ENCODE results near the gene IL1RL2.

Gene IL1RL2

DNA sequence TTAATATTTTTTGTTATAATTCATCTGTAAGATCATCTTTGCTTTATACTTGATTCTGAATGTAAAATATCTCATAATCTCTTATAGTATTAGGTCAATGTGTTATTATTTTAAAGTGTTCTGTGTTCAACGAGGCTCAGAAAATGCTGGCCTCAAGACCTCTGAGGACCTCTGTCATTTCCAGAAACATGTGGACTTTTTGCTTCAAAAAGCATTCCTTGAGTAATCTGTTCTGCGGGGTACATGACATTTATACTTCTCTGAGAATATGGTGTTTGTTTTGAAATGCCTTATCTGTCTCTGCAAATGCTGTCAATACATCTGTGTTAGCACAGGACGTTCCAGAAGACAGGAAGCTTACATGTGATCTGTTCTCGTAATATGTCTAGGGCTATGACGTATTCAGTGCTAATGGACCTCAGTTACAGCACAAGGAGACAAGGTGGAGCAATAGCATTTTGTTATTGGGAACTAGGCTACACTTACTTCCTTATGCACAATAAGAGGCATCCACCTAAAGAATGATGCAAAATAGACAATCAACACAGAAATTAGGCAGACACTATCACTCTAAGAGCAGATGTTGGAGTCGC, 86.9 kb downstream of the IL1RL2 start:
- H3K4me1 ChIP-seq, result peaks cover 0 to 12% (median 0%) of the 10 kb centered on the region in 10 experiments; a peak in 7 of 20 replicates
- TF ChIP-seq Cebpa-rat (IDR thresholded peaks at IDR 0.05), result no peak
- no peaks in the 10 kb centered on the region for H4K20me1 ChIP-seq
- H3K36me3 ChIP-seq, result no peaks in the 10 kb centered on the region
- peaks cover 14 to 28% (median 20%) of the 10 kb centered on the region in 11 experiments for H3K9me3 ChIP-seq (replicated peaks in 1 of 11)
- no peak overlapping the region for H3K9ac ChIP-seq
- no peak overlapping the region for H3K4me2 ChIP-seq
- H3K27me3 ChIP-seq, result no peaks in the 10 kb centered on the region
- H3K4me3 ChIP-seq, result no peak overlapping the region
- H3K27ac ChIP-seq, result no peak overlapping the region

DNA sequence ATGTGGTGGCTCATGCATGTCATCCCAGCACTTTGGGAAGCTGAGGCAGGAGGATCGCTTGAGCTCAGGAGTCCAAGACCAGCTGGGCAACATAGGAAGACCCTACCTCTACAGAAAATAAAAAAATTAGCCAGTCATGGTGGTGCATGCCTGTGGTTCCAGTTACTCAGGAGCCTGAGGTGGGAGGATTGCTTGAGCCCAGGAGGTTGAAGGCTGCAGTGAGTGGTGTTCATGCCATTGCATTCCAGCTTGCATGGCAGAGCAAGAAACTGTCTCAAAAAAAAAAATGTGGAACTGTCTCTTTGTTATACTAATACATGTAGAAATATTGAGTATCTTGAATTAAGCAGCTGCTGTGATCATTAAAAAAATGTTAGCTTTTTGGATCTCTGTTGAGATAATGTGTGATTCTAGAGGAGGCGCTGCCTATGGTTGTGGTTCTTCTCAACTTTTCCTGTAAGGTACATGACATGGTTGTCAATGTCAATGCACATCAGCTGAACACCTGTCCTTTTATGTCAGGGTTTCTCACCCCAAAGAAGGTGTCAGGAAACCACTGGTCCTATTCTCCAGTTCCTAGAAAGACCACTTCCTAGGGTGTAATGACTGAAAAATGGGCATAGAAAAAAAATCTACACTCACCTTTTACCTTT, 89.9 kb downstream of the IL1RL2 start:
- H3K9ac ChIP-seq, result no peak overlapping the region
- H3K27ac ChIP-seq, result no peak overlapping the region
- H4K20me1 ChIP-seq, result no peaks in the 10 kb centered on the region
- peaks cover 14 to 28% (median 20%) of the 10 kb centered on the region in 11 experiments for H3K9me3 ChIP-seq (replicated peaks in 1 of 11)
- H3K36me3 ChIP-seq, result no peaks in the 10 kb centered on the region
- H3K4me2 ChIP-seq, result no peak overlapping the region
- H3K4me1 ChIP-seq, result 0 out of 20 replicates have a peak, but pooled peaks cover 0 to 1% (median 0%) of the 10 kb centered on the region in 10 experiments
- no peak for TF ChIP-seq Cebpa-rat (IDR thresholded peaks at IDR 0.05)
- peaks cover 0 to 7% (median 0%) of the 10 kb centered on the region in 11 experiments; a peak in 1 of 22 replicates for H3K27me3 ChIP-seq
- no peak overlapping the region for H3K4me3 ChIP-seq

DNA sequence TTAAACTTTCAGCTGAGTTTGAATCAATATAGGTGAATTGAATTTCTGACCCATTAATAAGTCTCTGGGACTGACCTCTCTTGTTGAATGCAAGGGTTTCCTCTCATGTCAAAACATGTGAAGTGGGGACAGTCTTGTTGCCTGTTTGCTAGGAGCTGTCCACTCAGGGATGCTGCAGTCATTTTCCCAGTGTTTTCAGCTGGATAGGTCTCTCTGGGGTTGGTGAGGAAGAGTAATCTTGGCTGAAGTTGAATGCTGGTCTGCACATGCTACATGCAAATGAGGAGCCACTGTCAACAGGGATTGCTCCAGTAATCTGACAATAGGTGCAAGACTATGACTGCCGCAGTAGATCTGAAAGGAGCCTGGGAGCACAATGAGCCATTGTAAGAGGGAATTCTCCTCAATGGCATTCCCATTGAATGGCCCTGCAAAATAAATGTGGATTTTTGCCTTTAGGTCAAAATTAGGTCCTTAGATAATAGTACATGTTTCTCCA, 90.4 kb downstream of the IL1RL2 start:
- no peak overlapping the region for H3K4me3 ChIP-seq
- H3K9ac ChIP-seq, result no peak overlapping the region
- peaks cover 0 to 9% (median 0%) of the 10 kb centered on the region in 11 experiments; a peak in 1 of 22 replicates for H3K27me3 ChIP-seq
- H3K4me2 ChIP-seq, result no peak overlapping the region
- H3K36me3 ChIP-seq, result no peaks in the 10 kb centered on the region
- H4K20me1 ChIP-seq, result no peaks in the 10 kb centered on the region
- peaks cover 14 to 28% (median 20%) of the 10 kb centered on the region in 11 experiments for H3K9me3 ChIP-seq (replicated peaks in 1 of 11)
- no peak overlapping the region for H3K27ac ChIP-seq
- peaks cover 0 to 7% (median 0%) of the 10 kb centered on the region in 10 experiments; a peak in 8 of 20 replicates for H3K4me1 ChIP-seq
- TF ChIP-seq Cebpa-rat (IDR thresholded peaks at IDR 0.05), result no peak

DNA sequence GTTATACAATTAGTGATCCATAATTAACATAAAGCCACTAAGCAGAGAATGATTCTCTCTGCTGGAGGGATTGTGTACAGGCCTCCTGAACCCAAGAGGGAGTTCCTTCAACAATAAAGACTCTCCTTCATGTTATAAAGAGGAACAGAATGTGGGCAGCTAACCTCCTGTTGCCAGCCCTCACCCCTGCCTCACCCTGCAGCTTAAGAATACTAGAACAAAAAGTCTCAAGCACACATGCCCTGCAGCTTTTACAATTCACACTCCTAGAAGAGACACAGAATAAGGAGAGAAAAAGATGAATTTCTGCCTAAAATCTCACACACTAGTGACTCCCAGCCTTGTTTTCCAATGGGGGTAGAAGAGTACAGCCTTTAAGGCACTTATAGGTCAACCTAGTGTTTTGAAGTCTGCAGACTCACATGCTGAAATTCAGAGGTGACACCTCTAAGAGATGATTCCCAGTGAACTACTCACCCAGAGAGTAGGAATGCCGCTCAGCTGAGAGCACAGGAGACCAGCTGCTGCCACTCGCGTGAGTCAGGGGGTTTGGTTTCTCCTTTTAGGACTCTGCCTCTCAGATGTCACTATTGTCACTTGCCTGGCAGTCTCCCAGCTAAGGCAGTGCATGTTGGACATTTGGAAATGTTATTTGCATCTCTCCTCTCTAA, 92.0 kb downstream of the IL1RL2 start:
- peaks cover 0 to 9% (median 0%) of the 10 kb centered on the region in 11 experiments; a peak in 1 of 22 replicates for H3K27me3 ChIP-seq

DNA sequence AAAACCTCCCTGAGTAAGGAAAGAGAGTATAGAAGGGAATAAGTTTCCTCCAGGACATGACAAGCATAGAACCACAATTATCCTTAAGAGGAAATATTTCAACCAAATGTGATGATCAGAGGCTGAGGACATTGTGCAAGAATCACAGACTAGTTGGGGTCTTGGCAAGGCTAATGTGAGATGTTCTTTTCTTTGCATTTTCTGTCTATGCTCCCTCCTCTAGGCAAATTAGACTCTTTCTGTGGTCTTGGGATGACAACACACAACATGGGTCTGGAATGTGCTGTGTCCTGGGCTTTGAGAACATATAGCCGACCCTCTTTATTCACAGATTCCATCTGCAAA, 92.5 kb downstream of the IL1RL2 start:
- Histone ChIP-seq H3K9ac (no peak overlapping the region), H4K20me1 (peaks cover 0 to 3% (median 0%) of the 10 kb centered on the region in 11 experiments; a peak in 1 of 22 replicates), H3K27me3 (peaks cover 0 to 9% (median 0%) of the 10 kb centered on the region in 11 experiments; a peak in 1 of 22 replicates), H3K4me2 (no peak overlapping the region), H3K4me1 (peaks cover 0 to 28% (median 7%) of the 10 kb centered on the region in 10 experiments; a peak in 10 of 20 replicates), H3K9me3 (replicated peaks in 1 of 11) (peaks cover 13 to 22% (median 19%) of the 10 kb centered on the region in 11 experiments), H3K27ac (no peak overlapping the region), H3K4me3 (no peak overlapping the region), H3K36me3 (no peaks in the 10 kb centered on the region)
- no peak for TF ChIP-seq Cebpa-rat (IDR thresholded peaks at IDR 0.05)

More for the DNA sequence above, 92.0 kb downstream of the IL1RL2 start:
- Histone ChIP-seq H3K36me3 (no peaks in the 10 kb centered on the region), H3K27ac (no peak overlapping the region), H3K9ac (no peak overlapping the region), H3K4me3 (no peak overlapping the region), H3K4me2 (peak overlapping the region in 1 of 11 experiments; percentile 25; a peak in 1 of 22 replicates), H3K4me1 (peaks cover 0 to 23% (median 7%) of the 10 kb centered on the region in 10 experiments; a peak in 10 of 20 replicates), H4K20me1 (peaks cover 0 to 3% (median 0%) of the 10 kb centered on the region in 11 experiments; a peak in 1 of 22 replicates), H3K9me3 (replicated peaks in 1 of 11) (peaks cover 14 to 27% (median 20%) of the 10 kb centered on the region in 11 experiments)
- no peak for TF ChIP-seq Cebpa-rat (IDR thresholded peaks at IDR 0.05)

DNA sequence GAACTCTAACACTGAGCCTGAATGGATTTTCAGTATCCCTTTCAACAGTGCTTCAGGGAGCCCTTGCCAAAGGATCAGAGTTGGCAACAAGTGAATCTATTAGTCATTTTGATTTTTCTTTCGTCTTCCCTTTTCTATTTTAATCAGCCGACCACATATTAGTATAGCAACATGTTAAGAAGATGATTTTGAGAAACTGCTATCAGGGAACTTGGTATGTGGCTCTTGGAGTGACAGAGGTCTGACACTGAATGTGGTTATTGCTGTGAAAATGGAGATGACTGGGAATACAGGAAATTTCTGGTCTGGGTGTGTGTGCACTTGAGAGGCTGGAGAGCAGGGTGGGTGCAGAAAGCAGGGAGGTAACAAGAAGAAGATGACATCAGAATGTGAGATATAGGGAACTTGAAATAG, 95.9 kb downstream of the IL1RL2 start:
- H3K4me1 ChIP-seq, result peaks cover 0 to 30% (median 7%) of the 10 kb centered on the region in 10 experiments; a peak in 10 of 20 replicates
- no peaks in the 10 kb centered on the region for H3K36me3 ChIP-seq
- no peak overlapping the region for H3K4me3 ChIP-seq
- TF ChIP-seq Cebpa-rat (IDR thresholded peaks at IDR 0.05), result no peak
- H3K27ac ChIP-seq, result peak overlapping the region in 3 of 11 experiments; percentile 23 to 57 (median 47); a peak in 5 of 22 replicates
- no peaks in the 10 kb centered on the region for H3K9me3 ChIP-seq (replicated peaks in 1 of 11)
- H3K4me2 ChIP-seq, result peak overlapping the region in 5 of 11 experiments; percentile 27 to 79 (median 76); a peak in 8 of 22 replicates
- peaks cover 0 to 3% (median 0%) of the 10 kb centered on the region in 11 experiments; a peak in 1 of 22 replicates for H4K20me1 ChIP-seq
- peaks cover 0 to 16% (median 0%) of the 10 kb centered on the region in 11 experiments; a peak in 1 of 22 replicates for H3K27me3 ChIP-seq
- no peak overlapping the region for H3K9ac ChIP-seq

DNA sequence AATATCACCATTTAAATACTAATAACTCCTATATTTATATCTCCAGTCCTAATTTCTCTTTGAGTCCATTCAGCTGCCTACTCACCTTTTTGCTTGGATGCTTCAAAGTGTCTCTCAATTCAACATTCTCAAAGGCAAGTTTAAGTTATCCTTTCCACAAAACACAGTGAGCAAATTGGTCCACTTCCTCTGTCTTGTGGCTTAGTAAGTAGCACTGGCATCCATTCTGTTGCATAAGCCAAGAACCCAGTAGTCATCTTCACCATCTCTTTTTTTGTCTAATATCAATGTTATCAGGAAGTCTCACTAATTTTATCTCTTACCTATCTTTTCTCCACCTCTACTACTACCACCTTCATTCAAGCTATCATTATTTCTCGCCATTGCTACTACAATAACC, 97.2 kb downstream of the IL1RL2 start:
- TF ChIP-seq Cebpa-rat (IDR thresholded peaks at IDR 0.05), result no peak
- no peaks in the 10 kb centered on the region for H3K36me3 ChIP-seq
- peak overlapping the region in 4 of 11 experiments; percentile 59 to 79 (median 77); a peak in 8 of 22 replicates for H3K4me2 ChIP-seq
- H3K9ac ChIP-seq, result no peak overlapping the region
- peaks cover 0 to 3% (median 0%) of the 10 kb centered on the region in 11 experiments; a peak in 1 of 22 replicates for H4K20me1 ChIP-seq
- no peak overlapping the region for H3K4me3 ChIP-seq
- peaks cover 0 to 16% (median 0%) of the 10 kb centered on the region in 11 experiments; a peak in 1 of 22 replicates for H3K27me3 ChIP-seq
- H3K4me1 ChIP-seq, result peaks cover 0 to 30% (median 7%) of the 10 kb centered on the region in 10 experiments; a peak in 10 of 20 replicates
- H3K9me3 ChIP-seq (replicated peaks in 1 of 11), result no peaks in the 10 kb centered on the region
- no peak overlapping the region for H3K27ac ChIP-seq

DNA sequence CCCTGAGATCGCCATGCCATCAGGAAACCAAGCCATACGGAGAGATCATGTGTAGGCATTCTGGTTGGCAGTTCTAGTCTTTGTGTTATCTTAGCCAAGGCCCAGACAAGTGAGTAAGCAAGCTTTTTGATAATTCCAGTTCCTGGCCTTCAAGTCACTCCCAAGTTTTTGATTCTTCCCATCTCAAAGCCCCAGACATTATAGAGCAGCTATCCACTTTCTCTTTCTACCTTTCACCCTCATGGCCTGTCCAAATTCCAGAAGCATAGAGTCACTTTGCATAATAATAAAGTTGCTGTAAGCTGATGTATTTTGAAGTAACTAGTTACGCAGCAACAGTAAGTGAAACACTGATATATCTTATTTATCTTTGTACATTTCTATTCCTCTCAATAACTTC, 97.8 kb downstream of the IL1RL2 start:
- H3K27me3 ChIP-seq, result peaks cover 0 to 16% (median 0%) of the 10 kb centered on the region in 11 experiments; a peak in 1 of 22 replicates
- no peak overlapping the region for H3K27ac ChIP-seq

More for the DNA sequence above, 97.8 kb downstream of the IL1RL2 start:
- no peak overlapping the region for H3K9ac ChIP-seq
- peaks cover 0 to 3% (median 0%) of the 10 kb centered on the region in 11 experiments; a peak in 1 of 22 replicates for H4K20me1 ChIP-seq
- H3K4me3 ChIP-seq, result no peak overlapping the region
- no peak for TF ChIP-seq Cebpa-rat (IDR thresholded peaks at IDR 0.05)
- peak overlapping the region in 4 of 11 experiments; percentile 15 to 79 (median 68); a peak in 3 of 22 replicates for H3K4me2 ChIP-seq
- H3K4me1 ChIP-seq, result peaks cover 0 to 30% (median 7%) of the 10 kb centered on the region in 10 experiments; a peak in 10 of 20 replicates
- H3K9me3 ChIP-seq (replicated peaks in 1 of 11), result no peaks in the 10 kb centered on the region
- no peaks in the 10 kb centered on the region for H3K36me3 ChIP-seq
